Prostate gland (tissue), 2 donors: ENCODE results near the gene FAM180A.
"Not testable (repeated sequence)": the region's sequence is repeated elsewhere in the genome, so short reads cannot be mapped to it uniquely, and the experiment has no call there.

Experiments used
- CTCF ChIP-seq, 4 experiments: fragments of 200-600 bp in 2 of 4; fragments of 450-650 bp in 2 of 4; sonication (generic) in 2 of 4; IDR thresholded peaks; 1 replicate in 3 of 4; 2 replicates in 1 of 4; pipeline ENCODE4 v1.5.1; 2016 to 2019; ENCODE audit warnings: antibody characterized with exemption in 4 of 4, mild to moderate bottlenecking in 2 of 4, moderate library complexity in 2 of 4
- POLR2A ChIP-seq: fragments of 450-650 bp; IDR thresholded peaks from one replicate; pipeline ENCODE4 v1.6.1; 2016; ENCODE audit warnings: antibody characterized with exemption, mild to moderate bottlenecking

- TF ChIP-seq POLR2A; CTCF (IDR thresholded peaks at IDR 0.05): not testable (repeated sequence)
Measured at GRCh38 chr7:135692606-135693005, 56.0 kb downstream of the FAM180A start.
